Esophagus (tissue), 2 donors: ENCODE results near the gene CNN3. TPM values are rescaled to one million over a fixed set of nuclear protein-coding genes. Genes with fewer than 3 reads are reported as not detected.

Experiments
- H3K27ac ChIP-seq, 2 donors: one replicate each; pipeline ENCODE4 v1.5.1; 2013; ENCODE audit warnings: low read depth in 2 of 2, mild to moderate bottlenecking in 2 of 2, inconsistent platforms in 1 of 2, low read length in 1 of 2, moderate library complexity in 1 of 2
- H3K27me3 ChIP-seq, 2 donors: one replicate each; pipeline ENCODE4 v1.6.1; 2013; ENCODE audit warnings: low read length in 2 of 2, control low read depth in 1 of 2, mild to moderate bottlenecking in 1 of 2; ENCODE audit not compliant: insufficient read depth in 2 of 2, control insufficient read depth in 1 of 2
- H3K36me3 ChIP-seq, 2 donors: one replicate each; pipeline ENCODE4 v1.6.1; 2013; ENCODE audit warnings: low read length in 1 of 2; ENCODE audit not compliant: control insufficient read depth in 2 of 2, insufficient read depth in 2 of 2
- H3K4me1 ChIP-seq, 2 donors: one replicate each; pipeline ENCODE4 v1.6.1; 2013; ENCODE audit warnings: low read length in 1 of 2; ENCODE audit not compliant: control insufficient read depth in 2 of 2, insufficient read depth in 2 of 2
- H3K4me3 ChIP-seq, 2 donors: one replicate each; pipeline ENCODE4 v1.5.1; 2013; ENCODE audit warnings: low read length in 2 of 2, mild to moderate bottlenecking in 2 of 2, low read depth in 1 of 2, moderate library complexity in 1 of 2
- H3K9me3 ChIP-seq, 2 donors: one replicate each; pipeline ENCODE4 v1.6.1; 2013; ENCODE audit warnings: mild to moderate bottlenecking in 2 of 2, low read depth in 1 of 2, low read length in 1 of 2, moderate library complexity in 1 of 2; ENCODE audit not compliant: control insufficient read depth in 2 of 2, insufficient read depth in 1 of 2
- WGBS, 2 donors: extraction: QIAGEN DNeasy Blood & Tissue Kit; methylation state at CpG; one replicate each; pipeline ENCODE4 v1.1.7; 2013; 5-methylcytosine and 5-hydroxymethylcytosine counted together
- polyA plus RNA-seq, 2 donors: library from polyadenylated mRNA; stranded (reverse); fragments of 200-250 nt; gene quantifications; one replicate each; pipeline ENCODE4 v1.2.3, GENCODE V29; 2013
- donor health status: healthy with polysubstance abuse.
- donor health status: Bipolar disorder and iron deficiency.

CNN3 gene
- polyA plus RNA-seq, 2 donors: 101 to 104 TPM

GRCh38 chr1:94899756-94900155, 27.2 kb downstream of the CNN3 start:
- no peaks in the 10 kb centered on the region for H3K9me3 ChIP-seq
- H3K36me3 ChIP-seq: peaks cover 4 to 8% of the 10 kb centered on the region in 2 donors
- WGBS, 2 donors: 67 to 69% methylated on average over 1 of the region's 1 CpG
- no peak overlapping the region for H3K27ac ChIP-seq
- H3K27me3 ChIP-seq: no peaks in the 10 kb centered on the region
- no peak overlapping the region for H3K4me3 ChIP-seq
- no peaks in the 10 kb centered on the region for H3K4me1 ChIP-seq

- WGBS, 2 donors: 68 to 79% methylated on average over 7 of the region's 7 CpGs
- Histone ChIP-seq H3K4me1 (no peaks in the 10 kb centered on the region), H3K27ac (no peak overlapping the region), H3K36me3 (peaks cover 4 to 8% of the 10 kb centered on the region in 2 donors), H3K4me3 (no peak overlapping the region), H3K27me3 (no peaks in the 10 kb centered on the region), H3K9me3 (no peaks in the 10 kb centered on the region)
Measured at GRCh38 chr1:94898491-94899385, 28.2 kb downstream of the CNN3 start.

GRCh38 chr1:94895518-94895917, 31.4 kb downstream of the CNN3 start:
- H3K27me3 ChIP-seq: no peaks in the 10 kb centered on the region
- H3K4me1 ChIP-seq: no peaks in the 10 kb centered on the region
- H3K27ac ChIP-seq: no peak overlapping the region
- 87 to 100% methylated on average over 1 of the region's 1 CpG for WGBS, 2 donors
- peaks cover under 1 to 7% of the 10 kb centered on the region in 2 donors for H3K36me3 ChIP-seq
- H3K4me3 ChIP-seq: no peak overlapping the region
- H3K9me3 ChIP-seq: no peaks in the 10 kb centered on the region

- H3K27me3 ChIP-seq: no peaks in the 10 kb centered on the region
- WGBS, 2 donors: 85 to 90% methylated on average over 4 of the region's 4 CpGs
- H3K9me3 ChIP-seq: no peaks in the 10 kb centered on the region
- H3K27ac ChIP-seq: no peak overlapping the region
- peaks cover 0 to 6% of the 10 kb centered on the region in 2 donors for H3K36me3 ChIP-seq
- no peaks in the 10 kb centered on the region for H3K4me1 ChIP-seq
- H3K4me3 ChIP-seq: no peak overlapping the region
Measured at GRCh38 chr1:94894630-94895029, 32.3 kb downstream of the CNN3 start.

- Histone ChIP-seq H3K36me3 (peaks cover 0 to 5% of the 10 kb centered on the region in 2 donors), H3K4me3 (no peak overlapping the region), H3K4me1 (no peaks in the 10 kb centered on the region), H3K27me3 (no peaks in the 10 kb centered on the region), H3K27ac (no peak overlapping the region), H3K9me3 (no peaks in the 10 kb centered on the region)
- WGBS, 2 donors: 86 to 94% methylated on average over 4 of the region's 4 CpGs
Measured at GRCh38 chr1:94892604-94893254, 34.2 kb downstream of the CNN3 start.

GRCh38 chr1:94888201-94888600, 38.7 kb downstream of the CNN3 start:
- H3K9me3 ChIP-seq: no peaks in the 10 kb centered on the region
- 85 to 87% methylated on average over 3 of the region's 3 CpGs for WGBS, 2 donors
- peaks cover 3 to 4% of the 10 kb centered on the region in 2 donors for H3K4me1 ChIP-seq
- no peaks in the 10 kb centered on the region for H3K36me3 ChIP-seq
- H3K4me3 ChIP-seq: no peak overlapping the region
- no peak overlapping the region for H3K27ac ChIP-seq
- no peaks in the 10 kb centered on the region for H3K27me3 ChIP-seq

- H3K27me3 ChIP-seq: no peaks in the 10 kb centered on the region
- no peaks in the 10 kb centered on the region for H3K36me3 ChIP-seq
- H3K4me1 ChIP-seq: peaks cover 3 to 7% of the 10 kb centered on the region in 2 donors
- peak overlapping the region in 1 of 2 donors; percentile 30 for H3K27ac ChIP-seq
- no peaks in the 10 kb centered on the region for H3K9me3 ChIP-seq
- no peak overlapping the region for H3K4me3 ChIP-seq
- 76 to 87% methylated on average over 4 of the region's 4 CpGs for WGBS, 2 donors
Measured at GRCh38 chr1:94887603-94888171, 39.2 kb downstream of the CNN3 start.

GRCh38 chr1:94887106-94887505, 39.8 kb downstream of the CNN3 start:
- Histone ChIP-seq H3K27ac (no peak overlapping the region), H3K27me3 (no peaks in the 10 kb centered on the region), H3K9me3 (no peaks in the 10 kb centered on the region), H3K4me3 (no peak overlapping the region), H3K4me1 (peaks cover 3 to 7% of the 10 kb centered on the region in 2 donors), H3K36me3 (no peaks in the 10 kb centered on the region)
- WGBS, 2 donors: 69 to 79% methylated on average over 3 of the region's 3 CpGs

GRCh38 chr1:94886361-94886760, 40.5 kb downstream of the CNN3 start:
- Histone ChIP-seq H3K36me3 (no peaks in the 10 kb centered on the region), H3K4me1 (peaks cover 3 to 7% of the 10 kb centered on the region in 2 donors), H3K4me3 (no peak overlapping the region), H3K27me3 (no peaks in the 10 kb centered on the region), H3K27ac (no peak overlapping the region), H3K9me3 (no peaks in the 10 kb centered on the region)
- whole genome bisulfite sequencing, 2 donors: 84 to 87% methylated on average over 5 of the region's 5 CpGs
